ENCODE measurements around the gene CALR3. TPM values are rescaled to one million over a fixed set of nuclear protein-coding genes. Genes with fewer than 3 reads are reported as not detected.
"Not testable (repeated sequence)": the region's sequence is repeated elsewhere in the genome, so short reads cannot be mapped to it uniquely, and the experiment has no call there.

CALR3 gene
- total RNA-seq, 2 donors from 2014 or later, result not detected

- peak overlapping the region; percentile 93 to 95 for H3K27ac ChIP-seq
- peaks cover 0 to 3% of the 10 kb centered on the region in 2 donors for H3K9me3 ChIP-seq
- H3K36me3 ChIP-seq, result no peaks in the 10 kb centered on the region
- no peaks in the 10 kb centered on the region for H3K27me3 ChIP-seq
- no peak for DNase-seq (ENCODE audit: low spot score)
- peaks cover 0 to 57% of the 10 kb centered on the region in 2 donors for H3K4me1 ChIP-seq
- no peak for TF ChIP-seq CTCF (IDR thresholded peaks at IDR 0.05)
- H3K4me3 ChIP-seq, result peak overlapping the region; percentile 93 to 94
Measured at GRCh38 chr19:16470911-16471811, 24.8 kb downstream of the CALR3 start.

GRCh38 chr19:16470541-16470910 is 25.4 kb downstream of the CALR3 start:
- Histone ChIP-seq H3K27ac (peak overlapping the region; percentile 93 to 95), H3K36me3 (no peaks in the 10 kb centered on the region), H3K4me3 (peak overlapping the region; percentile 93 to 94), H3K4me1 (peaks cover 0 to 61% of the 10 kb centered on the region in 2 donors), H3K27me3 (no peaks in the 10 kb centered on the region), H3K9me3 (peaks cover 0 to 3% of the 10 kb centered on the region in 2 donors)
- TF ChIP-seq CTCF (IDR thresholded peaks at IDR 0.05), result no peak
- DNase-seq (ENCODE audit: low spot score), result no peak

GRCh38 chr19:16467581-16467980 is 28.4 kb downstream of the CALR3 start:
- H3K9me3 ChIP-seq, result no peaks in the 10 kb centered on the region
- H3K4me1 ChIP-seq, result peaks cover 0 to 84% of the 10 kb centered on the region in 2 donors
- H3K36me3 ChIP-seq, result no peaks in the 10 kb centered on the region
- H3K27me3 ChIP-seq, result no peaks in the 10 kb centered on the region
- no peak overlapping the region for H3K4me3 ChIP-seq
- H3K27ac ChIP-seq, result peak overlapping the region; percentile 93 to 95
- DNase-seq (ENCODE audit: low spot score), result no peak
- no peak for TF ChIP-seq CTCF (IDR thresholded peaks at IDR 0.05)

GRCh38 chr19:16466802-16467427 is 29.1 kb downstream of the CALR3 start:
- not testable (repeated sequence) for H3K4me3 ChIP-seq; H3K9me3 ChIP-seq; H3K36me3 ChIP-seq; H3K27me3 ChIP-seq; DNase-seq (ENCODE audit: low spot score)
- peak overlapping the region; percentile 93 to 95 for H3K27ac ChIP-seq
- peaks cover 0 to 85% of the 10 kb centered on the region in 2 donors for H3K4me1 ChIP-seq

- DNase-seq (ENCODE audit: low spot score), result no peak
- Histone ChIP-seq H3K27ac (peak overlapping the region; percentile 93 to 95), H3K9me3 (no peaks in the 10 kb centered on the region), H3K4me1 (peaks cover 0 to 89% of the 10 kb centered on the region in 2 donors), H3K27me3 (no peaks in the 10 kb centered on the region), H3K36me3 (no peaks in the 10 kb centered on the region), H3K4me3 (no peak overlapping the region)
- no peak for TF ChIP-seq CTCF (IDR thresholded peaks at IDR 0.05)
Measured at GRCh38 chr19:16465239-16465638, 30.7 kb downstream of the CALR3 start.

GRCh38 chr19:16463991-16464575 is 31.9 kb downstream of the CALR3 start:
- H3K4me1 ChIP-seq, result peaks cover 0 to 89% of the 10 kb centered on the region in 2 donors
- H3K36me3 ChIP-seq, result no peaks in the 10 kb centered on the region
- TF ChIP-seq CTCF (IDR thresholded peaks at IDR 0.05), result no peak
- DNase-seq (ENCODE audit: low spot score), result no peak
- H3K9me3 ChIP-seq, result no peaks in the 10 kb centered on the region
- no peak overlapping the region for H3K4me3 ChIP-seq
- peak overlapping the region; percentile 93 to 95 for H3K27ac ChIP-seq
- no peaks in the 10 kb centered on the region for H3K27me3 ChIP-seq

Measured in right atrium auricular region (tissue), 2 donors.